ENCODE measurements around the gene POLR3A. TPM values are rescaled to one million over a fixed set of nuclear protein-coding genes. Genes with fewer than 3 reads are reported as not detected.
"Not testable (repeated sequence)": the region's sequence is repeated elsewhere in the genome, so short reads cannot be mapped to it uniquely, and the experiment has no call there.

POLR3A gene
- total and polyA plus RNA-seq, 2 donors (not counting 1 experiment from before 2014, with no cell fraction given), result 5.4 to 18.4 TPM

- DNase-seq (no peak), ATAC-seq (ENCODE audit: low read depth) (no peak)
- Mint-ChIP-seq H3K27ac (no peak overlapping the region), H3K27me3 (peaks cover 6% of the 10 kb centered on the region), H3K4me3 (no peak overlapping the region), H3K4me1 (no peaks in the 10 kb centered on the region), H3K9me3 (ENCODE audit: insufficient read depth) (peaks cover 2% of the 10 kb centered on the region)
- H3K27me3 ChIP-seq (replicated peaks in 1 of 4; ENCODE audit: control extremely low read depth in 1 of 4, control insufficient read depth in 3 of 4, insufficient read depth in 4 of 4, low read length in 3 of 4), result no peaks in the 10 kb centered on the region
- ChIA-PET POLR2A (no interaction called here), CTCF (no interaction called here)
- no peak overlapping the region for H3K4me2 ChIP-seq (replicated peaks; ENCODE audit: low read depth, low read length, poor library complexity, severe bottlenecking)
- no peaks in the 10 kb centered on the region for H3K79me2 ChIP-seq (ENCODE audit: control insufficient read depth, insufficient read depth, low read length)
- H3K36me3 ChIP-seq (replicated peaks in 1 of 2; ENCODE audit: control extremely low read depth in 1 of 2, control insufficient read depth in 1 of 2, extremely low read depth in 1 of 2, insufficient read depth in 2 of 2, low read length in 1 of 2), result no peaks in the 10 kb centered on the region
- H3K9me3 ChIP-seq (ENCODE audit: control extremely low read depth in 1 of 3, control insufficient read depth in 2 of 3, insufficient read depth in 1 of 3, low read length in 2 of 3), result peaks cover 0 to 6% (median 0%) of the 10 kb centered on the region in 3 donors
- no peak overlapping the region for H3K4me3 ChIP-seq (ENCODE audit: control extremely low read depth in 1 of 5, extremely low read depth in 1 of 5, insufficient read depth in 1 of 5, low read depth in 2 of 5, low read length in 4 of 5)
- no peaks in the 10 kb centered on the region for H3K4me1 ChIP-seq (ENCODE audit: control insufficient read depth in 2 of 2, insufficient read depth in 2 of 2, low read length in 2 of 2)
- no peak overlapping the region for H3K27ac ChIP-seq (ENCODE audit: low read length in 2 of 2)
- no peak overlapping the region for H3K9ac ChIP-seq (ENCODE audit: low read length)
- H2AFZ ChIP-seq (ENCODE audit: insufficient read depth, low read depth, low read length, poor library complexity, severe bottlenecking), result no peak overlapping the region
- no peaks in the 10 kb centered on the region for H4K20me1 ChIP-seq (ENCODE audit: control insufficient read depth, insufficient read depth, low read length, poor library complexity, severe bottlenecking)
- WGBS (ENCODE audit: insufficient coverage), result 78% methylated on average over 3 of the region's 4 CpGs
- intact Hi-C loops (cut with micrococcal nuclease), result no loop called here
- TF ChIP-seq EZH2 (IDR thresholded peaks at IDR 0.05; ENCODE audit: borderline replicate concordance, insufficient read depth, low read depth, low read length, poor library complexity, severe bottlenecking) (no peak), CTCF (IDR thresholded peaks at IDR 0.05) (no peak)
Measured at GRCh38 chr10:78071140-78071856, 42.0 kb upstream of the POLR3A start.

- H3K4me3 ChIP-seq (ENCODE audit: control extremely low read depth in 1 of 5, extremely low read depth in 1 of 5, insufficient read depth in 1 of 5, low read depth in 2 of 5, low read length in 4 of 5), result no peak overlapping the region
- CTCF ChIA-PET, result no interaction called here
- intact Hi-C loops (cut with micrococcal nuclease), result no loop called here
- H3K4me2 ChIP-seq (replicated peaks; ENCODE audit: low read depth, low read length, poor library complexity, severe bottlenecking), result no peak overlapping the region
- H3K27me3 ChIP-seq (replicated peaks in 1 of 4; ENCODE audit: control extremely low read depth in 1 of 4, control insufficient read depth in 3 of 4, insufficient read depth in 4 of 4, low read length in 3 of 4), result no peaks in the 10 kb centered on the region
- Mint-ChIP-seq H3K9me3 (ENCODE audit: insufficient read depth) (peaks cover 2% of the 10 kb centered on the region), H3K4me1 (no peaks in the 10 kb centered on the region), H3K4me3 (no peak overlapping the region), H3K27me3 (peaks cover 6% of the 10 kb centered on the region), H3K27ac (no peak overlapping the region)
- no peak for ATAC-seq (ENCODE audit: low read depth)
- H3K9me3 ChIP-seq (ENCODE audit: control extremely low read depth in 1 of 3, control insufficient read depth in 2 of 3, insufficient read depth in 1 of 3, low read length in 2 of 3), result peaks cover 0 to 4% (median 0%) of the 10 kb centered on the region in 3 donors
- H3K36me3 ChIP-seq (replicated peaks in 1 of 2; ENCODE audit: control extremely low read depth in 1 of 2, control insufficient read depth in 1 of 2, extremely low read depth in 1 of 2, insufficient read depth in 2 of 2, low read length in 1 of 2), result no peaks in the 10 kb centered on the region
- no peaks in the 10 kb centered on the region for H4K20me1 ChIP-seq (ENCODE audit: control insufficient read depth, insufficient read depth, low read length, poor library complexity, severe bottlenecking)
- H3K9ac ChIP-seq (ENCODE audit: low read length), result no peak overlapping the region
- no peak overlapping the region for H3K27ac ChIP-seq (ENCODE audit: low read length in 2 of 2)
- H3K79me2 ChIP-seq (ENCODE audit: control insufficient read depth, insufficient read depth, low read length), result no peaks in the 10 kb centered on the region
- POLR2A ChIA-PET, result no interaction called here
- no peaks in the 10 kb centered on the region for H3K4me1 ChIP-seq (ENCODE audit: control insufficient read depth in 2 of 2, insufficient read depth in 2 of 2, low read length in 2 of 2)
- TF ChIP-seq EZH2 (IDR thresholded peaks at IDR 0.05; ENCODE audit: borderline replicate concordance, insufficient read depth, low read depth, low read length, poor library complexity, severe bottlenecking) (no peak), CTCF (IDR thresholded peaks at IDR 0.05) (no peak)
- 94% methylated on average over 5 of the region's 5 CpGs for WGBS (ENCODE audit: insufficient coverage)
- DNase-seq, result no peak
- no peak overlapping the region for H2AFZ ChIP-seq (ENCODE audit: insufficient read depth, low read depth, low read length, poor library complexity, severe bottlenecking)
Measured at GRCh38 chr10:78070726-78071125, 41.4 kb upstream of the POLR3A start.

GRCh38 chr10:78070064-78070463 is 40.7 kb upstream of the POLR3A start:
- H3K9me3 Mint-ChIP-seq (ENCODE audit: insufficient read depth); H3K27ac Mint-ChIP-seq: not testable (repeated sequence)

More at GRCh38 chr10:78070064-78070463, 40.7 kb upstream of the POLR3A start:
- H3K4me2 ChIP-seq (replicated peaks; ENCODE audit: low read depth, low read length, poor library complexity, severe bottlenecking); H3K4me1 ChIP-seq (ENCODE audit: control insufficient read depth in 2 of 2, insufficient read depth in 2 of 2, low read length in 2 of 2); DNase-seq; H3K9me3 ChIP-seq (ENCODE audit: control extremely low read depth in 1 of 3, control insufficient read depth in 2 of 3, insufficient read depth in 1 of 3, low read length in 2 of 3); CTCF ChIA-PET; H3K4me1 Mint-ChIP-seq; H2AFZ ChIP-seq (ENCODE audit: insufficient read depth, low read depth, low read length, poor library complexity, severe bottlenecking); H3K36me3 ChIP-seq (replicated peaks in 1 of 2; ENCODE audit: control extremely low read depth in 1 of 2, control insufficient read depth in 1 of 2, extremely low read depth in 1 of 2, insufficient read depth in 2 of 2, low read length in 1 of 2); H3K4me3 Mint-ChIP-seq; H3K27ac ChIP-seq (ENCODE audit: low read length in 2 of 2); intact Hi-C loops (cut with micrococcal nuclease); H4K20me1 ChIP-seq (ENCODE audit: control insufficient read depth, insufficient read depth, low read length, poor library complexity, severe bottlenecking); H3K9ac ChIP-seq (ENCODE audit: low read length); H3K27me3 ChIP-seq (replicated peaks in 1 of 4; ENCODE audit: control extremely low read depth in 1 of 4, control insufficient read depth in 3 of 4, insufficient read depth in 4 of 4, low read length in 3 of 4); ATAC-seq (ENCODE audit: low read depth); H3K79me2 ChIP-seq (ENCODE audit: control insufficient read depth, insufficient read depth, low read length); H3K4me3 ChIP-seq (ENCODE audit: control extremely low read depth in 1 of 5, extremely low read depth in 1 of 5, insufficient read depth in 1 of 5, low read depth in 2 of 5, low read length in 4 of 5); H3K27me3 Mint-ChIP-seq; POLR2A ChIA-PET: not testable (repeated sequence)
- WGBS (ENCODE audit: insufficient coverage), result 97% methylated on average over 11 of the region's 12 CpGs

All from B cell (primary cell).